ENCODE results near the gene FMN2.
"Not testable (repeated sequence)": the region's sequence is repeated elsewhere in the genome, so short reads cannot be mapped to it uniquely, and the experiment has no call there.

Gene FMN2

DNA sequence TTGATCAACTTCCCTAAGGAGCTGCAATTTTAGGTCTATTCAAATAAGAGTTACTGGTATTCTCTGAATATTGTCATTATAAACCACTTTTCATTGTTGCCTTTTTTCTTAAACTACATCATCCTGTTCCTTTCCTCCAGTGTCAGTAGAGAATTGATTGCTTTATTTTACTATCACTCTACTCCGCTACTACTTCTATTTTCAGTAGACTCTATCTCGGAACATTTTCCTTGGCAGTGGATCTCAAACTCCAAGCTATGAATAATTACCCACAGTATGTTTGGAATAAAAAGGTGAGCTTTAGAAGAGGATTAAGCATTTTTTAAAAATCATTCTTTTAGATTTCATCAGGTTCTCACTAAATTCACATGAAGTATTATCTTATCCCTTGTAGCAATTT is 295.4 kb downstream of the FMN2 start:
- no peak for DNase-seq

GRCh38 chr1:240391660-240392260 is 300.1 kb downstream of the FMN2 start:
- DNase-seq, result no peak

DNA sequence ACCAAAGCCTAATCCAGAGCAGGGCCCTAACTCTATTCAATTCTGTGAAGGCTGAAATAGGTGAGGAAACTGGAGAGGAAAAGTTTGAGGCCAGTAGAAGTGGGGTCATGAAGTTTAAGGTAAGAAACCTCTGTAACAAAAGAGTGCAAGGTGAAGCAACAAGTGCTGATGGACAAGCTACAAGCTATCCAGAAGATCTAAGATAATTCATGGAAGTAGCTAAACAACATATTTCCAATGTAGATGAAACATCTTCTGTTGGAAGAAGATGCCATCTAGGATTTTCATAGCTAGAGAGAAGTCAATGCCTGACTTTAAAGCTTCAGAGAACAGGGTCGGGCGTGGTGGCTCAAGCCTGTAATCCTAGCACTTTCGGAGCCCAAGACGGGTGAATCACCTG is 302.7 kb downstream of the FMN2 start:
- no peak for DNase-seq

DNA sequence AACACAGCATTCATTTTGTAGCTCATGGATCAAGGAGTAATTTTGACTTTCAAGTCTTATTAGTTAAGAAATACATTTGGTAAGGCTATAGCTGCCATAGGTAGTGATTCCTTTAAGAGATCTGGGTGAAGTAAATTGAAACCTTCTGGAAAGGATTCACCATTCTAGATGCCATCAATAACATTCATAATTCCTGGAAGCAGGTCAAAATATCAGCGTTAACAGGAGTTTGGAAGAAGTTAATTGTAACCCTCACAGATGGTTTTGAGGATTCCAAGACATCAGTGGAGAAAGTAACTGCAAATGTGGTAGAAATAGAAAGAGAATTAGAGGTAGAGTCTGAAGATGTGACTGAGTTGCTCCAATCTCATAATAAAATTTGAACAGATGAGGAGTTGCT is 303.7 kb downstream of the FMN2 start:
- no peak for DNase-seq

DNA sequence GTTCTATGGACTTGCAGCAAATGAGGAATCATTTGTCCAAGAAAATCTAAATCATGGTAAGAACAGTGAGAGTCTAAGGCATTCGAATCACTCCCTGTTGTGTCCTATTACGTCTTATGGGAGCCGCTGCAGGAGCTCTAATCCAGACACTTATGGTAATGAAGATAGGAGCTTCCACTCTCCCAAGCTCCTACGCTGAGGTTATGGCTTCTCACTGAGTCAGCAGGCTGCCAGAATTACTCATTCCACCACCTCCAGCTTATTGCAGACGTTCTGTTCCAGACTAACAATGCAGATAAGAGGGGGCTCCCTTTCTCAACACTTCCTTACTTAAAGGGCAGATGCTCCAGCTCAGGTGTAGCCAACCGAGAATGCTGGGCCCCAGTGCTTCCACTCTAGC is 307.7 kb downstream of the FMN2 start:
- no peak for DNase-seq

DNA sequence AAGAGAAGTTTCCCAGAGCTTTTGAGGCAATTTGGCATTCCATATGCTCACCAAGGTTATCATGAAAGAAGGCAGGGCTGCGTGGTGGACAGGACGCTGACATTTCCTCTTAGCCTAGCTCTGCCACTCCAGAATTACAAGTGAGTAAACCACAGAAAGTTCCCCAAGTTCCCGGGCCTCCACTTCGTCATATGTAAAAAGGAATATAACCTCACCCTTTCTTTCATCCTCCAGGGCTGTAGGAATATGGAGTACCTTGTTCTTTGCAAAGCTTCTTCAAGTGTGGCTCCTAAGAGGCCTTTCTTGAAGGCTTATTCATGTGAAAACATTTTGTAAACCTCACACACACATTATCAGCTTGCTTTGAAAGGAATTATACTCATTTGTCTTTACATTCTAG is 310.0 kb downstream of the FMN2 start:
- DNase-seq, result no peak

DNA sequence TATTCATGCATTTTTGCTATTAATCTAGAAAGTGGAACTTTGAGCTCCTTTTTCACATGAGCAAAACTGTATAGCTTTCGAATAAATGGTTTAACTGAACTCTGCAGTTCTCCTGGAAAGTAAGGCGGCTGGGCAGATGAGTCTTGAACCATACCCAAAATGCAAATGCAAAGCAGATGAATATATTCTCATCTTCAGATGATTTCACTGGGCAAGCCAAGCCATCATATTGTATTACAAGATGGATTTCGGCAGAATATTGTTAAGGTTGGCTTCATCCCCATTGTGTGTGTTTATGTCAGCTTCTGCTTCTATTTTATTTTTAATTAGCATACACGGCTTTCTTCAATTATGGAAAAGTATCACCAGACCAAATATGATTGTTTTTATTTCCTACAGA is 310.6 kb downstream of the FMN2 start:
- DNase-seq, result no peak

DNA sequence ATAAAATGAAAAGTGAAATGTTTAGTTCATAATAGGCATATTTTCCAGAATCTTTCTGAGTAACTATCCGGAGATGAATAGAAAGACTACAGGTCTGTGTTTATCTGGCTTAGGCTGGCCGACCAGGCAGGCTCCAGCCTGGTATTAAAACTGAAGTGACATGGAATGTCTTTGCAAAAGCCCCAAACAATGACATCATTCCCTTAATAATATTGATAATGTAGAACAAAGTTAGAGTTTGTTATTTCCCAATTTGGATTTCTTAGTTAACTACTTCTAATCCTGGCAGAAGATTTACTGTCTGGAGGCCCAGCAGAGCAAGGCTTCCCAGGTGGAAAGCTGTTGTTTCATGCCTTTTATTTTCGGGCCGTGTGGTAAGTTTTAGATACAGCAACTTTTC is 312.6 kb downstream of the FMN2 start:
- DNase-seq, result no peak

DNA sequence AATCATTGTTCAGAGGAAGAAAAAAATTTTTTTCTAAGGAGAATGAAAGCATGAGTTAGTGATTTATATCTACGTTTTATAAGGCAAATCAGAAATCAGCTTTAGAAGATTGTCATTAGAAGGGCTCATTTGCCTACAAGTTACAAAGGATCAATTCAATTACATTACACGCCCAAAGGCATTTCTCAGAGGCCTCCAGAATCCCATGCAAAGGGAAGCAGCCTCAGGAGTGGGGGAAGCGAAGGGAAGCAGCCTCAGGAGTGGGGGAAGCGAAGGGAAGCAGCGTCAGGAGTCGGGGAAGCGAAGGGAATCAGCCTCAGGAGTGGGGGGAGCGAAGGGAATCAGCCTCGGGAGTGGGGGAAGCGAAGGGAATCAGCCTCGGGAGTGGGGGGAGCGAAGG is 314.1 kb downstream of the FMN2 start:
- DNase-seq, result no peak

DNA sequence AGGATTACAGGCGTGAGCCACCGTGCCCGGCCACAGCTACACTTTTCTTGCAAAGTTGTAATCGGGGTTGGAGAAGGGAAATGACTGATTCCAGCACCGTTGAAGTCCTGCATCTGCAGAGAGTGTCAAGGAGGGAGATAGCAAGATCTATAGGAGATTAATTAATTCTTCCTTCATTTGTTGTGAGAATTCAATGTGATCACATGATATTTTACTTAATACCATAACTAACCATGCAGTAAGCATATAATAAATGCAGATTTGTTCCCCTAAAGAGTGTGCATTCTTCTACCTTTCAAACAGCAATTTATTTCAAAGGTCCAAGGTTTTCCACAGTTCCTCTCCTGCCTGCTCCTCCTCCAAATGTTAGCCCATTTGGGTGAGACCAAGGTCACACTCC is 315.7 kb downstream of the FMN2 start:
- no peak for DNase-seq

DNA sequence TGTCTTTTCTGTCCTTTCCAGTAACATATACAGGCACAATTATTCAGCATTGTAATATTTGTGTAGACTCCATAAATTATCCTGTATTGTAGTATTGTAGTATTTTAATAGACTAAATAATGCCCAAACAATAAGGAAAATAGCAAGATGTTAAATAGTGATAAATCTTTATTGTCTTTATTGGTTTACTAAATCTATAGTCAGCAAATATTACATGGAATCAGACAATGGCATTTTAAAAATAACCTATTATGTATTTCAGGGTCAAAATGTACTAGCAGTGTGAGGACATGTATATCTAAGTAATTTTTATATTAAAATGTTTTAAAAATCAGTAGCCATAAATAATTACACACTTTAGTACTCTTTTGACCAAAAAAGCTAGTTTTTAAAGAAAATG is 317.9 kb downstream of the FMN2 start:
- no peak for DNase-seq

GRCh38 chr1:240413732-240414131 is 322.0 kb downstream of the FMN2 start:
- DNase-seq, result no peak

DNA sequence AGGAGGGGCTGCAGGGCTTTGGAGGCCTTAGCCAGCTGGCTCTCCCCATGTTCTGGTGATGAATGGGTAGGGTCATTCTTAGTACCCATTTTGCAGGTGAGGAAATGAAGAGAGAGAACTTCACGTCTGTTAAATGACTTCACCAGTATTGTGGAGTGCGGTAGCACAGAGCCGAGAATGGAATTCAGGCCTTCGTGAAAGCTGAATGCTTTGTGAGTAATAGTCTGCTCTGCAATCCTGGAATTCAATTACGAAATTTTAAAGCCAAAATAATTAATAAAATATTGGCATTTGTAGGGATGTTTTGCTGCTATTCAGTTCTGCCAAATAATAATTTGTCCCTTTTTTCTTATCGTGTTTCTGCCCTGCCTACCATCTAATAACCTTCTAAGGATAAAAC is 322.6 kb downstream of the FMN2 start:
- no peak for DNase-seq

DNA sequence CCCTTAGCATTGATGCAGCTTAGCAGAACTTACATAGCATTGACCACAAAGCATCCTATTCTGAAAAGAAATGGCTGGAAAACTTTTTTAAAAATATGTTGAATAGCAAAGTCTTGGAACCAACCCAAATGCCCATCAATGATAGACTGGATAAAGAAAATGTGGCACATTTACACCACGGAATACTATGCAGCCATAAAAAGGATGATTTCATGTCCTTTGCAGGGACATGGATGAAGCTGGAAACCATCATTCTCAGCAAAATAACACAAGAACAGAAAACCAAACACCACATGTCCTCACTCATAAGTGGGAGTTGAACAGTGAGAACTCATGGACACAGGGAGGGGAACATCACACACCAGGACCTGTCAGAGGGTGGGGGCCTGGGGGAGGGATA is 323.3 kb downstream of the FMN2 start:
- not testable (repeated sequence) for DNase-seq

DNA sequence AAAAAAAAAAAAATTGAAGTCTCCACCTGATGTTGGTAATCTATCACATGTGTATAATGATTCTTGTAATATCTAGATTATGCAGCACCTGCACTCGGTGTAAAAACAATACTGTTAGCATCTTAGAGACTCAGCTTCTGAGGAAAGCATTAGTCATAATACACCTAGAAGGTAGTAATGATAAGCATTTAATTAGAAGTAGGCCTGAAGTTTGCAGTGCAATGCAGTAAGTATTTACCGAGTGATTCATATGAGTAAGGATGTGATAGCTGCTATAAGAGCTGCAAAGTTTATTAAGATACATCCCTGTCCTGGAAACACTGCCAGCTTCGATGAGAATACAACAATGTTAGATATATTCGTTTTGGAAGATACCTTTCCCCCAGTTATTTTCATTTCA is 323.8 kb downstream of the FMN2 start:
- DNase-seq, result no peak

DNA sequence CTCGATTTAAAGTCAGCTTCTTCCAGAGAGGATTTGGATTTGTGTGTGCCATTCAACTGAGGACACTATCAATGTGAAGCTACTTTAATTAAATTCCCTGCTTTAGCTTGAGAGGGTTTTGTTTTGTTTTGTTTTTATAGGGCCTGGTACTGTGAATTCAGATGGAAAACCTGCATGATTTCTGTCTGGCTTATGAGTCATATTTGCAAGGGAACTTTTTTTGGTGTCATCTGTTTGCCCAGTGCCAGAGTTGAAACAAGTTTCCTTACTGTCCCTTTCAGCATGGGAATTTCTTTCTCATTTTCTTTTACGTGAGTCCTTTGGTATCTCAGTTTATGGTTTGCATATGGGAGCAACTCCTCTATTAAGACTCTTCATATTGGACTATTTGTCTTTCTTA is 325.6 kb downstream of the FMN2 start:
- no peak for DNase-seq

DNA sequence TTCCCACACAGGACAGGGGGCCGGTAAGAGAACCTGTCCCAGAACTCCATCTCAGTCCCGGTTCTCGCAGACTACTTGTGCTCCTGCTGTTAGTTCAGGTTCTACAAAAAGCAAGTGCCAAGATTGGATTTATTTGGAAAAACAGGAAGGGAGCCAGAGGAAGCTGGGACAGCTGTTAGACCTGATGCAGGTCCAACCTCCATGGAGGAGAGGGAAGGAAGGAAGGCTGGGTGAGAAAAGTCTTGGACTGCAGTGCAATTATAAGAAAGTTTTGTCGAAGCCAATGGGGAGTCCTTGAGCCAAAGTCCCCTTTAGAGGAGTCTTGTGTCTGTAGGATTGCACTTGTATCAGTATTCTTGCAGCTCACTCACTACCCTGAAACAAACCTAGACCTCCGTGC is 329.1 kb downstream of the FMN2 start:
- DNase-seq, result no peak

- DNase-seq, result no peak
Observed at GRCh38 chr1:240423246-240423924, 331.7 kb downstream of the FMN2 start.

DNA sequence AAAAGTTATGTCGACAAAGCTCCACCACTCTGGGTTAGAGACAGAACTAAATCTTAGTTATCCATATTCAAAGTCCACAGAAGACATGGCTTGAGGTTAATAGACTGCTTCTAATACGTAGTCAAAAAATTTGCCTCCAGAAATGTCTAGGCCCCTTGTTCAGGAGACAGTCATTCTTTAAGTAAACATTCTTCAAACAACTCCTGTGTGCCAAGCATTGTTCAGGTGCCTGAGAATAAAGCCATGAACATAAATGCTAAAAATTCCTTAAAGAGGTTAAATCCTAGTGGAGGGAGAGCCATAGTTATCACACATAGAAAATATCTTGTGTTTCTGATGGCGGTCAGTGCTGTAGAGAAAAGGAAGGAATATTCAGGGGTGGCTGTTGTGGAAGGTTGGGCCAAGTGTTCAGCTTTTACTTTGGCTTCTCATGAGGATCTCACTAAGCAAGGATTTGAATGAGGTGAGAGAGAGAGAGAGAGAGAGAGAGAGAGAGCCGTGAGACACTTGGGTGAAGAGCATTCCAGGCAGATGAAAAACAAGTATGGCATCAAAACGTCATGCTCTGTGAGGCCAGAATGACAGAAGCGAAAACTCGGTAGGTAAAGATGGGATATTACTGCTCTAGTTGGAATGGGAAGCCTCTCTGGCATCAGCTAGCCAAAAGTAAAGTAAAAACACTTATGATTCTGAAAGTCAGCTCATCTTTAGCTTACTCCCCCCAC is 333.2 kb downstream of the FMN2 start:
- no peak for DNase-seq

DNA sequence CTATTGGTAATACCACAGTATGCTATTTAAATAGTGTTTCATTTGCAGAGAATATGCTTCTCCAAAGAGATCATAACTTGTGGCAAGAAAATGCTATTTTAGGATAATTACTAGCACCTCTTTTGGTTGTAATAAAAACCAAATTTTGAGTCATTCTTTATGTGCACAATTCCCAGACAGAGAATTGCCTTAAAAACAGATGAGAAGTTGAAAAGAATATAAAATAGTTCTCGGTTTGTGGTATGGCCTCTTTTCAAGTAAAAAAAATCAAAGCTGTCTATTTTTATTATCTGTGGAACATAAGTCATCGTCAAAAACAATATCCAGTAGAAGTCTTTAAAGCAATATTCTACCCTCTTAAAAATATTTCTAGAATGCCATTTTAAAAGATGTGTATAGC is 334.4 kb downstream of the FMN2 start:
- no peak for DNase-seq

DNA sequence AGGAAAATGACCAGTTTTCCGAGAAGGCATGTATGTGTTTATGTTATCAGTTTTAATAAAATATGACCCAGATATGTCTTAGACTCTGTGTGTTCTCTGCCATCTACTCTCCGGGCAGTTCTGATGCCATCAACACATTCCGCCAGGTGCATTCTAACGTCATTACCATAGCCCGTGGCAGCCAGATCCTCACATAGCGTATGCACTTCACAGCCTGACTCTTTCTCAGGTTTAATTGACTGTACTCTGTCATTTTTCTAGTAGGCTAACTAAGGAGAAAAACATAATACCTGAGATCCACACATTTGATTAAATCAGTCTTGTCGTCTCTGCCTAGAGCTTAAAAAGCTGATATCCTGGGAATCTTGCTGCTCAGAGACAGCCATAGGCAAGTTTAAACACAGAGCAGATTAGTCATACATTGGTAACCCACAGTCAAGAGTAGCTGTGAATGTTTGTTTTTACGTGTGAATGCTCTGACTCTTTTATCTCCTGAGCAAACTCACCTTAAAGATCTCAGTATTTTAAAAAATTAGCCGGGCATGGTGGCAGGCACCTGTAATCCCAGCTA is 344.4 kb downstream of the FMN2 start:
- no peak for DNase-seq

DNA sequence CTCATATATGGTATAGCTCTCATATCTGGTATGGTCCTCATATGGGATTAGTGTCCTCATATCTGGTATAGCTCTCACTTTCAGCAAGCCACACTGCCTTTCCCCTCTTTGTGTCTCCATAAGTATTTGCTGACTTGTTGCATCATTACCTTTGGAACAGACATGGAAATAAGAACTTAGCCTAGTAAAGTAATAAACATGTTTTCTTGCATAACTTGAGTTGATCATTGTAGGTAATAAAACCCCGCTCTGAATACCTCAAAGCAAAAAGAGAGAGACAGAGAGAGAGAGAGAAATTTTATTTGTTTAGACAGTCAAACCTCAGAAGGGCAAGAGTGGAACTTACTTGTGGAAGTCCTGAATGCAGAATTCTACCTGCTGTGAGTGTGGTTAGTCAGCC is 350.0 kb downstream of the FMN2 start:
- no peak for DNase-seq

DNA sequence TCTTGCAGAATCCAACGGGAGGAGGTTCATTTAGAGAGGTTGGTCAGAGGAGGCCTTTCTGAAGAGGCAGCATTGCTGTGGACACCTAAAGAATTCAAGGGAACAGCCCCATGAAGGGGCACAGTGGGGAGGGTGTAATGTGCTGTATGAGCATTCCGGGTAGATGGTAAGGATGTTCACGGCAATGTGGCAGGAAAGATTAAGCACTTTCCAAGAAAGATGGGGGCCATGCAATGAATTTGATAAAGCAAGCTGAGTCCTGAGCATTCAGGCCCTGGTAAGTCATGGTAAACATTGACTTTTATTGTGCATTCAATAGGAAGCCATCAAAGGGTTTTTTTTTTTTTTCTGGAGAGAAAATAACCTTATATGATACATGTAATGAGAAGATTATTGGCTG is 353.7 kb downstream of the FMN2 start:
- no peak for DNase-seq

- no peak for DNase-seq
Observed at GRCh38 chr1:240455228-240455821, 363.6 kb downstream of the FMN2 start.

All from NCI-H510A treated with DMSO at 0.1 percent for 48 hours (cell line).